WERI-Rb-1 (cell line): ENCODE results near the gene EVC2.
A peak's percentile ranks its signal among the peaks of the same experiment; 100 is the strongest.

Source experiments
- DNase-seq: peaks from one replicate; pipeline ENCODE4 v3.0.0-alpha.2; 2020
- H3K27ac ChIP-seq: fragments of 250-450 bp; sonication (Bioruptor Pico); 2 replicates; pipeline ENCODE4 v1.5.1; 2020; ENCODE audit warnings: mild to moderate bottlenecking, moderate library complexity
- H3K27me3 ChIP-seq: fragments of 250-450 bp; sonication (Bioruptor Pico); 2 replicates; pipeline ENCODE4 v1.5.1; 2021; ENCODE audit warnings: mild to moderate bottlenecking, low read depth, moderate library complexity; ENCODE audit not compliant: insufficient read depth, severe bottlenecking
- H3K36me3 ChIP-seq: fragments of 250-450 bp; sonication (Bioruptor Pico); 2 replicates; pipeline ENCODE4 v1.5.1; 2020; ENCODE audit warnings: mild to moderate bottlenecking, moderate library complexity
- H3K4me3 ChIP-seq: 2 replicates; pipeline ENCODE4 v1.5.1; 2011; ENCODE audit warnings: low read depth, mild to moderate bottlenecking, control low read depth, low read length
- H3K9me3 ChIP-seq: fragments of 250-450 bp; sonication (Bioruptor Pico); 2 replicates; pipeline ENCODE4 v1.5.1; 2021; ENCODE audit warnings: mild to moderate bottlenecking, moderate library complexity; ENCODE audit not compliant: severe bottlenecking
- TF ChIP-seq, protein P1 (sequence below): IDR thresholded peaks from 2 replicates; pipeline ENCODE4 v1.5.1; 2011; ENCODE audit warnings: low read depth, mild to moderate bottlenecking, control low read depth, inconsistent platforms, low read length

The EVC2 gene

DNA sequence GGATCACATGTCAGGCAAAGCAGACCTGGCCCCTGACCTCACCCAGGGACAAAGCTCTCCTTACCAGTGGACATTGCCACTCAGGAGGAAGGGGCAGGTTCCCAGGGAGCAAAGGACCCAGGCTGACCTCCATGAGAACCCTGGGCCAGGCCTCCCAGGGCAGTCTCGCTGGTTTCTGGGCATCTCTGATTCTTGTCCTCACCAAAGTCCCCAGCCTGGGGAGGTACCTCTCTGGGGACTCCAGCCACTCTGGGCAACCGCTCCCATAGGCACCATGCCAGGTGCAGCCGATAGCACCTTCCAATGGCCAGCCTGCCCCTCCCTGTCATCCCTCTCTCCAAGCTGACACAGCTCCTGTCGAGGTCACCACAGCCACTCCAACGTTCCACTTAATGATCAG is 7.9 kb downstream of the EVC2 start:
- TF ChIP-seq, protein P1, sequence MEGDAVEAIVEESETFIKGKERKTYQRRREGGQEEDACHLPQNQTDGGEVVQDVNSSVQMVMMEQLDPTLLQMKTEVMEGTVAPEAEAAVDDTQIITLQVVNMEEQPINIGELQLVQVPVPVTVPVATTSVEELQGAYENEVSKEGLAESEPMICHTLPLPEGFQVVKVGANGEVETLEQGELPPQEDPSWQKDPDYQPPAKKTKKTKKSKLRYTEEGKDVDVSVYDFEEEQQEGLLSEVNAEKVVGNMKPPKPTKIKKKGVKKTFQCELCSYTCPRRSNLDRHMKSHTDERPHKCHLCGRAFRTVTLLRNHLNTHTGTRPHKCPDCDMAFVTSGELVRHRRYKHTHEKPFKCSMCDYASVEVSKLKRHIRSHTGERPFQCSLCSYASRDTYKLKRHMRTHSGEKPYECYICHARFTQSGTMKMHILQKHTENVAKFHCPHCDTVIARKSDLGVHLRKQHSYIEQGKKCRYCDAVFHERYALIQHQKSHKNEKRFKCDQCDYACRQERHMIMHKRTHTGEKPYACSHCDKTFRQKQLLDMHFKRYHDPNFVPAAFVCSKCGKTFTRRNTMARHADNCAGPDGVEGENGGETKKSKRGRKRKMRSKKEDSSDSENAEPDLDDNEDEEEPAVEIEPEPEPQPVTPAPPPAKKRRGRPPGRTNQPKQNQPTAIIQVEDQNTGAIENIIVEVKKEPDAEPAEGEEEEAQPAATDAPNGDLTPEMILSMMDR: no peak
- no peak for DNase-seq
- Histone ChIP-seq H3K27me3 (no peaks in the 10 kb centered on the region), H3K4me3 (no peak overlapping the region), H3K9me3 (peaks cover 4% of the 10 kb centered on the region), H3K27ac (no peak overlapping the region), H3K36me3 (no peaks in the 10 kb centered on the region)

DNA sequence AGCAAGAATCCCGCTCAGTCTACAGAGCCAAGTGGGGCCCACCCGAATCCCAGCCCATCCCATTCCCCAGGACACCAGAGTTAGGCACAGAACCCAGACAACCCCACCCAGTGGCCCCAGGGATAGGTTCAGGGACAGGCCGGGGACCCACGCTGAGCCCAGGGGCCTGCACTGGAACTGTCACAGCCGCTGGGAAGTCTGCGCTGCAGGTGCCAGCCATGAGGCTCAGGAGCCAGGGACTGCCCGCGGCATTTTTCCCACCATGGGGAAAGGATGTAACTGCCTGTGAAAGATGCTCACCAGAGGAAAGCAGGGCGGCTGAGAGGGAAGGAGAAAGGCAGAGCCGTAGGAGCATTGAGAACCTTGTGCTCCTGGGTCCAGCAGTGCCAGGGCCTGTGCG is 12.0 kb downstream of the EVC2 start:
- Histone ChIP-seq H3K27me3 (no peaks in the 10 kb centered on the region), H3K36me3 (no peaks in the 10 kb centered on the region), H3K9me3 (no peaks in the 10 kb centered on the region), H3K4me3 (no peak overlapping the region), H3K27ac (no peak overlapping the region)
- TF ChIP-seq, protein P1: no peak
- DNase-seq: no peak

DNA sequence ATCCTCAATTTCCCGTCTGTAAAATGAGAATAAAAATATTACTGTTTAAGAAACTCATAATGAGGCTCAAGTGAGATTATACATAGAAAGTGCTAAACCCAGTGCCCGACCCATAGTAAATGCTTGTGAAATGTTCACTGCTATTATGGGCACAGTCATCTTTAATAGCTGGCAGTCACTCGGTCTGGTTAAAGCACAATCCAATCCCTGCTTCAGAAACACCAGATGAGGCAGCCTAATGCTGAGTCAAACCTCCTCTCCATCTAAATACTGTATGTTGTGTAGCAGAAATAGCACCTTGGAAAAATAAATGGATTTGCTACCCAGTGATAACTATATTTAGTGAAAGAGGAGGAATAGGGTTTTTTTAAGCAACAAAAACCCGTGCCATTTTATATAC is 14.5 kb downstream of the EVC2 start:
- no peaks in the 10 kb centered on the region for H3K36me3 ChIP-seq
- H3K27me3 ChIP-seq: no peaks in the 10 kb centered on the region
- DNase-seq: no peak
- no peaks in the 10 kb centered on the region for H3K9me3 ChIP-seq
- H3K4me3 ChIP-seq: no peak overlapping the region
- TF ChIP-seq, protein P1: no peak
- H3K27ac ChIP-seq: no peak overlapping the region

DNA sequence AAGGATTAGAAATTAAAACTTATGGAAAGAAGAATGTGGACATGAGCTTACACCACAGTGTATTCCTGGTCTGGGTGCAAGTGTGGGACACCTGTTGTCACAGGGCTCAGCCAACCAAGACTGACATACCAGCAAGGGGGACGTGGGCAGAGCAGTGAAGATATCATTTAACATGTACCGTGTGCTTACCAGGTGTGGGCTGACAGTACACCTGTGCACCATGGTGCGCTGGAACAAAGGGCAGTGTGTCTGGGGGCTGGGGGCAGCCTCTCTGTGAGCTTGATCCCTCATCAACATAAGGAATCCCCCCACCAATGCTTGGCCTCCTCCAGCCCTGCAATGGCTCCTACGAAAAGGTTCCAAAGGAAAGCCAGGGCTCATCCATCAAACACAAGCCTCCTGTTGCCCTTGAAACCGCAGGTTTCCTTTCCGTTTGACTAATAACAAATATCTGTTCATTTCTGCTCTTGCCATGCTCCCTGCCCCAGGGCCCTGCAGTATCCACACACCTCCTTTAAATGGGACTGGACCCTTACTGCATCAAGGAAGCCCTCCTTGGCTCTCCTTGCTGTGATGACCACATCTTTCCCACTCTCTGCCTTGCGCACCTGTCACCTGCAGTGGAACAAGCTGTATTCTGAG is 16.7 kb downstream of the EVC2 start:
- TF ChIP-seq, protein P1: no peak
- peak; percentile 64 for DNase-seq
- Histone ChIP-seq H3K27ac (no peak overlapping the region), H3K36me3 (no peaks in the 10 kb centered on the region), H3K4me3 (no peak overlapping the region), H3K9me3 (no peaks in the 10 kb centered on the region), H3K27me3 (no peaks in the 10 kb centered on the region)

DNA sequence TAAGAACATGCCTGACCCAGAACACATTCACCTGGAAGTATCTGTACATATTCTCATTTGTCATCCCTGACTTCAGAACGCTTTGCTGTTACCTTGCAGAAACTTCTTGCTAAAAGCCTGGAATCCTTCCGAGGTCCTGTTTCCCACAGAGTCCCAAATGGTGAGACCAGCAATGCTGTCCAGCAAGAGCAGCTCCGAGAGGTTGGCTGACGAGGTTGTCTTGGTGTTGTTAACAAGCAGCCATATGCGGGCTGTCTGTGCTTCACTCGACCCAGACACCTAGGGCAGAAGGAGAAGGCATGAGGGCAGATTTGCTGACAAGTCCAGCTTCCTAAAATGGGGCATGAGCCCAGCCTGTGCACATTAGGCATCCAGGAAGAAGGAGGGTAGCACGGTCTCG is 19.3 kb downstream of the EVC2 start:
- Histone ChIP-seq H3K4me3 (no peak overlapping the region), H3K27ac (no peak overlapping the region), H3K27me3 (no peaks in the 10 kb centered on the region), H3K36me3 (no peaks in the 10 kb centered on the region), H3K9me3 (peaks cover 5% of the 10 kb centered on the region)
- DNase-seq: no peak
- TF ChIP-seq, protein P1: no peak

DNA sequence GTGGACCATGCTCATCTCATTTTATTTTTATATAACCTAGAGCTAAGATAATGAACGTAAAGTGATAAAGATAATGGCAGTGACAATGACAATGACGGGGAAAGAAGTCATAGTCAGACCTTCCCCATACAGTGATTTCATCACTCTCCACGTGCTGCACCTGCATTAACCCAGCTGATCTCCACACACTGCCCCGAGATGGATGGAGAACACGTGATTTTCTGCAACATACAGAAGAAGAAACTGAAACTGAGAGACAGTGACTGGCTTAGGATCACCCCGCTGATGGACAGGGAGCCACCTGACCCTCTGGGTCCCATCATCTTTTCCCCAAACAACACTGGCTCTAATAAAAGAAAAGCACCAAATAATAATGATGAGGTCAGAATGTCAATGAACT is 22.0 kb downstream of the EVC2 start:
- TF ChIP-seq, protein P1: no peak
- DNase-seq: no peak
- H3K27me3 ChIP-seq: no peaks in the 10 kb centered on the region
- H3K36me3 ChIP-seq: no peaks in the 10 kb centered on the region
- no peak overlapping the region for H3K4me3 ChIP-seq
- H3K9me3 ChIP-seq: peaks cover 5% of the 10 kb centered on the region
- H3K27ac ChIP-seq: no peak overlapping the region
